Smooth muscle cell of the coronary artery (primary cell): ENCODE measurements around the gene GOLGA6L26. TPM values are rescaled to one million over a fixed set of nuclear protein-coding genes. Genes with fewer than 3 reads are reported as not detected.

Source experiments
- total RNA-seq: library from RNA; depleted of rRNA; stranded (reverse); fragments of >200 nt; gene quantifications from 2 replicates; pipeline ENCODE4 v1.2.3, GENCODE V29; 2014; ENCODE audit warnings: low replicate concordance

The GOLGA6L26 gene, protein sequence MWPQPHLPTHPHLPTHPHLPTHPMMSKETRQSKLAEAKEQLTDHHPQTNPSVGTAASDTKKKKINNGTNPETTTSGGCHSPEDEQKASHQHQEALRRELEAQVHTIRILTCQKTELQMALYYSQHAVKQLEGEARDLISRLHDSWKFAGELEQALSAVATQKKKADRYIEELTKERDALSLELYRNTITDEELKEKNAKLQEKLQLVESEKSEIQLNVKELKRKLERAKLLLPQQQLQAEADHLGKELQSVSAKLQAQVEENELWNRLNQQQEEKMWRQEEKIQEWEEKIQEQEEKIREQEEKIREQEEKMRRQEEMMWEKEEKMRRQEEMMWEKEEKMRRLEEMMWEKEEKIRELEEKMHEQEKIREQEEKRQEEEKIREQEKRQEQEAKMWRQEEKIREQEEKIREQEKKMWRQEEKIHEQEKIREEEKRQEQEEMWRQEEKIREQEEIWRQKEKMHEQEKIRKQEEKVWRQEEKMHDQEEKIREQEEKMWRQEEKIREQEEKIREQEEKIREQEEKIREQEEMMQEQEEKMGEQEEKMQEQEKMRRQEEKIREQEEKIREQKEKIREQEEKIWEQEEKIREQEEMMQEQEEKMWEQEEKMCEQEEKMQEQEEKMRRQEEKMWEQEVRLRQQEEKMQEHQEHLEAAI
- total RNA-seq = not detected in 2 replicates

DNA sequence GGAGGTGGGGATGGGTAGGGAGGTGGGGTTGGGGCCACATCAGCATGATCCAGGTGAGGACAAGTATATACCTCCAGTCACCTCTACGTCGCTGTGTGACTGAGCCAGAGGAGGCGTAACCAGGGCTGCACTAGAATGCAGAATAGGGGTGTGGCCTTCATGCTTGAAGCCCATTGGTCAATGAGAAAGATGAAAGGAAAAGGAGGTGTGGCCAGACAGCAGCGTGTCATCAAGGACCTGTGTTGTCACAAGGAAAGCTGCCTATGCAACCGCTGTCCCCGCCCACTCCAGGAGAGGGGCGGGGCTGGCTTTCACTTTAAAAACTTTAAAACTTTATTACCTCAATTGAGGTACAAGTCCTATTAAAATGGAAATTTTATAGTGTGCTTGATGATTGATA is at the start of gene GOLGA6L26:
GOLGA6L26 (minus strand) TSS at position 101 of the 400 bp plus-strand sequence; CDS start at position 40, 61 bp downstream.

DNA sequence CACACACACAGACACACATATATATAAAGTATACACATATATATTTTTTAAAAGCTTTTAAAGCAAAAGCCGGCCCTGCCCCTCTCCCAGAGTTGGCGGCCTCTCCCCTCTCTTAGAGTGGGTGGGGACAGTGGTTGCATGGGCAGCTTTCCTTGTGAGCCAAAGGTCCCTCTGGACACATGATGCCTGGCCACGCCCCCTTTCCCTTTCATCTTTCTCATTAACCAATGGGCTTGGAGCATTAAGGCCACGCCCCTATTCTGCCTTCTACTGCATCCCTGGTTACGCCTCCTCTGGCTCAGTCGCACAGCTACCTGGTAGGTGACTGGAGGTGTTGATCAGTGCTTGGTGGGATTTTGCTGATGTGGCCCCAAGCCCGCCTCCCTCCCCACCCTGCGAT is 20.5 kb upstream of the GOLGA6L26 start, which contains the start of gene GOLGA8S:
GOLGA8S (plus strand) TSS at position 301 of the 400 bp plus-strand sequence; CDS start at position 363, 62 bp downstream.

Other genes starting within 250 kb of the GOLGA6L26 start
- gene GOLGA6L1, start 197.4 kb downstream of the GOLGA6L26 start, total RNA-seq = not detected in 2 replicates
- under 0.01 TPM in 1 of 2 replicates, not detected in the other for gene GOLGA8S, start 20.6 kb upstream of the GOLGA6L26 start, total RNA-seq
- not detected in 2 replicates for gene GOLGA6L2, start 113.0 kb upstream of the GOLGA6L26 start, total RNA-seq
- gene MKRN3, start 231.5 kb upstream of the GOLGA6L26 start, total RNA-seq = 0.90 and 1.4 TPM in 2 replicates